Renal cortical epithelial cell (primary cell): ENCODE results near the gene SNAP25. TPM values are rescaled to one million over a fixed set of nuclear protein-coding genes. Genes with fewer than 3 reads are reported as not detected.

Experiments
- DNase-seq: peaks from one replicate; pipeline ENCODE4 v3.0.0-alpha.2; 2011; ENCODE audit warnings: low read depth
- total RNA-seq: library from RNA; depleted of rRNA; stranded (reverse); fragments of >200 nt; gene quantifications from 2 replicates; pipeline ENCODE4 v1.2.3, GENCODE V29; 2014

The SNAP25 gene
- total RNA-seq, 1 donor from 2014 or later = 0.35 TPM

DNA sequence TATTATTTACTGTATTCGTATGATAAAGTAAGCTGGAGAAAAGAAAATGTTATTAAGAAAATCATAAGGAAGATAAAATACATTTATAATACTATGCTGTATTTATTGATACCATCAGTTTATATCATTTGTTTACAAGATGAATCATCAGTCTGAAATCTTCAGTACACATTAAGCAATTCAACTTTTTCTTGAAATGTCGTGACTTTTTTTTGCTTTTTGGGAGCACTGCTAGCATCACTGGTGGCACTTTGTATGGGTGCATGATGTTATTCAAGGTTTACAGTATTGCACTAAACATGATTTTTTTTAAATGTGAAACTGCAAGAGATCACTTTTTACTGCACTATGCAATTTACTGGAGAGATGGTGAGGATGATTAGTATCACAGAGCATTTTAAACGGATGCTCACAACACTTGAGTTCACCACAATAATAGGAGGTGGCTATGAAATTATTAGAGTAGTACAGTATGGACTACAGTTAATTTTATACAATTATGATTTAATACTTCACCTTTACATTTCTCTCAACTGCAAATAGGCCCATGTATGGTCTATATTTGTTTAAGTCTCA lies 85.9 kb downstream of the SNAP25 start:
- no peak for DNase-seq

- peak; percentile 32 for DNase-seq
Measured at GRCh38 chr20:10306440-10307358, 88.1 kb downstream of the SNAP25 start.

- DNase-seq = no peak
Measured at GRCh38 chr20:10307359-10307735, 88.7 kb downstream of the SNAP25 start.

DNA sequence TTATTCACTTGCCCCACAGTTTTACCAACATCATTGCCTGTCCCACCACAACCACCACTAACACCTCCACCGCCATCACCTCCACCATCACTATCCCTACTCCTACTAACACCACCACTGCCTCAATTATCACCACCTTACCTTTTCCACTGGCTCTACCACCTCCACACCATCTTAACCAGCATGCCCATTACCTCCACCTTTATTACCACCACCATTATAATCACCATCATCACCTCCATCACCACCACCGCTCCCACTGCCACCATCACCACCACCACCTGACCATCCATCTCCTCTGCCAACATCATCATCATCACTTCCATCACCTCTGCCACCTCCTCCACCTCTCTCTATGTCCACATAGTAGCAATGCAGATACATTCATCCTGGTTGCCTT lies 90.0 kb downstream of the SNAP25 start:
- DNase-seq = no peak

- DNase-seq = peak; percentile 8
Measured at GRCh38 chr20:10309326-10309725, 90.7 kb downstream of the SNAP25 start.

DNA sequence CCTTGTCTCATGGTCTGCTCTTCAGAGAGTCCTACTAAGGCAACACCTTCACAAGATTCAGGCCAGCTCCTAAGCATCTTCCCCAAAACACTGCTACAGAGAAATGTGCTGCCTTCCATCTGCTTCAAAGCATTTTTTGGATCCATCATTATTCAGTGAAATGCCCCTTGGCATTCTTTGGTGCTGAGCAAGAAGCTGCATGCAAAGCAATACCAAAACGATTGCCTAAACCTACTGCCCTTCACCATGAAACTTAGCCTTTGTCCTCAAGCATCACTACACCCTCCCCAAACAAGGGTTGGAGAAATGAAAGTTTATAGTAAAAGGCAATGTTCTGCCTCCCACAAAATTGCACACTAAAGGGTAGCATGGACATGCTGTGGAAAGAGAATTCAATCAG lies 93.5 kb downstream of the SNAP25 start:
- no peak for DNase-seq

GRCh38 chr20:10313215-10313614 lies 94.6 kb downstream of the SNAP25 start:
- no peak for DNase-seq

DNA sequence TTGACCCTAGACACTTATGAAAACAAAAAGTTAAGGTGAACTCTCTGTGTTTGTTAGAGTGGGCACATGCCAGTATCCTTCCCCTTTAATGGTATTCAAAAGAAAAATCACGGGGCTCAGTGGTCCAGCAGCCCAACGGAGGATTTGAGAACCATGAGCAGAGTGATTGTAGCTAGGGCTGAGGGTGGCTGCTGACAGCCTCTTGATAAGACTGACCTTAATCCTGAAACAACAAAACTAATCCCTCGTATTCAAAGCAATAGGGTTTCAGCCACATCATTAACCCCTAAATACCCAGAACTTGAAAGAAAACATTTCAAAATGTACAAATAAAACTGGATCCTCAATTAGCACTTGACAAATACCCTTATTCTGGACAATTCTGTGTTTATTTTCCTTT lies 95.1 kb downstream of the SNAP25 start:
- DNase-seq = no peak

DNA sequence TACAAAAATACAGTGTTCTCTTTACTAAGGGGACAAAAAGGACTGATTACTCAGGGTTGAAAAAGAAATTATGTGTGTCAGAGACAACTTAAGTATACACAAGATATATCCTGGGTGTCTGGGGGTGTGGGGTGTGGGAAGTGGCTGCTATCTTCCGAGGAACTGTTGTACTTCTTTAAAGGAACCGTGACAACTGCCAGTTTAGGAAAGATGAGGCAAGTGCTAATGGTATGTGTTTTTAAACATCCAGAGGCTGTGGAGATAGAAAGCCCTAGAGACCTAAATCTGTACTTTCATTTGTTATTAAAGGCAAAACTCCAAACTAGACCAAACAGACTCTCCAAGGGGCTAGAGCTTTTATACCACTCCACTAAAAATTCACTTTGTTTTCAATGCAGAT lies 95.6 kb downstream of the SNAP25 start:
- no peak for DNase-seq

DNA sequence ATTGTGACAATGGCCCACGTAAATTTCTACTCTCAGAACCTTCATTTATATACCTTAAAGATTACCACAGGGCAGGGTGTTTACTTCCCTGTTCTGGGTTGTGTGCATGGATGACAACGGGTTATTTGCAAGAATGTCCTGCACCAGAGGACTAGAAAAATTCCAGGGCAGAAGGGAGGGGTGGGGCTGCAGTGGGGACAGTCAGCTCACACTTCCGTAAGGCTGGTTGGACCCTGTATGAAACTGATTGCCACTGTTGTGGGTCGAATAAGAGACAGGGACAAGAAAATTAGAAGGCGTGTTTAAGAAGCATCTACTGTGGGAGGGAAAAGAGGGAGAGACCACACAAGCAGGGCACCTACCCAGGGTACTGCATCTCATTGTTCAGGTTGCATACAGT lies 96.5 kb downstream of the SNAP25 start:
- no peak for DNase-seq

GRCh38 chr20:10316582-10316981 lies 98.0 kb downstream of the SNAP25 start:
- peak; percentile 39 for DNase-seq

- no peak for DNase-seq
Measured at GRCh38 chr20:10318291-10319024, 99.8 kb downstream of the SNAP25 start.

GRCh38 chr20:10319855-10320254 lies 101.2 kb downstream of the SNAP25 start:
- DNase-seq = no peak

- DNase-seq = no peak
Measured at GRCh38 chr20:10321138-10321717, 102.6 kb downstream of the SNAP25 start.

DNA sequence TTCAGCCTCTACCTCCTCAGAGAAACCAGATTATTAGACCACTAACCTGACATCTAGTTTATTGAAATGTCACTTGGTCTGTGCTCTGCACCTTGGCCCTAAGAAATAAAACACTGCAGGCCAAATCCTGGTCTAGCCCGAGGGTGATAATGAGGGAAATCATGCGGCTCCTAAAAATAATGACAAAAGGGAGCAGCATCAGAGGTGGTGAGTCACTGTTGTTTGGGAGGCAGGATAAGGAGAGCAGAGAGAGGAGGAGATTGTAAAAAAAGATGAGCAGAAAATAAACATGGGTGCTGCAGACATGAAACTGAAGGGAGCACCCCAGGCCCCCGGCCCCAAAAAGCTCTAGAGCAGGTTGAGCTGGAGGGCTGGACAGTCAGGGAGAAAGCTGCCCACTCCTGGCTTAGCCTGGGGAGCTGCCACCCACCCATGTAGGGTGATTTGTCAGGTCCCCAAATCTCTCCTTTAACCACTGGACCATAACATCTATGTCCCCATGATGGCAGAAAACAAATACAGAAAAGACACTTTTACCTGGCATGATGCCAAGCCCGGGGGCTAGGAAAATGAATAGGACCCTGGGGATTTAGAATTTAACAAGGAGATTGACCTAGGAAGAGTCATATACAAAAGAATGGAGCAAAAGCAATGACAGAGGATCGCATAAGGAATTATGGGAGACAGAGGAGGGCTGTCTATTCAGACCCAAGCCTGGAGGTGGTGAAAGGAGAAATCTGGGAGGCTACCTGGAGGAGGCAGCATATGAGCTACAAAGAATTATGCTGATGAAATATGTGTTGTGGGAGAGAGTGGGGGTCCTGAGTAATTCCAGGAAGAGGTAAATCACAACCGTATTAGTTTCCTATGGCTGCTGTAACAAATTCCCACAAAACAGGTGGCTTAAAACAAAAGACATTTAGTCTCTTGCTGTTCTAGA lies 103.7 kb downstream of the SNAP25 start:
- DNase-seq = no peak

DNA sequence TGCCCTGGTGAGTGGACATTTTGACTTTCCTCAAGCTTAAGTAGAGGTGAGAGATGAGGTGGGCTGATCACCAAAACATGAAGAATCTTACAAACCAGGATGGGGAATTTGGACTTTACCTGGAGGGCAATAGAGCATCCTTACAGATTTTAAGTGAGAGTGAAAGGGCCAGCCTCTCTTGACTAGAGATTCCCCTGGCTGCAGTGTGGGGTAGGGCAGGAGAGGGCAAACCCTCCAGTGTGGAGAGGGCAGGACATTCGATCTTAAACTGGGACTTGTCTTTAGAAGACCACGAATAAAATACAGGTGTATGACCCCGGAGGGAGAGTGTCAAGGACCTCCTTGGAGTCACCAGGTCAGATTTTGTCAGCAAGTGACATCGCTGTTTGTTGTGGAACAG lies 105.1 kb downstream of the SNAP25 start:
- no peak for DNase-seq

DNA sequence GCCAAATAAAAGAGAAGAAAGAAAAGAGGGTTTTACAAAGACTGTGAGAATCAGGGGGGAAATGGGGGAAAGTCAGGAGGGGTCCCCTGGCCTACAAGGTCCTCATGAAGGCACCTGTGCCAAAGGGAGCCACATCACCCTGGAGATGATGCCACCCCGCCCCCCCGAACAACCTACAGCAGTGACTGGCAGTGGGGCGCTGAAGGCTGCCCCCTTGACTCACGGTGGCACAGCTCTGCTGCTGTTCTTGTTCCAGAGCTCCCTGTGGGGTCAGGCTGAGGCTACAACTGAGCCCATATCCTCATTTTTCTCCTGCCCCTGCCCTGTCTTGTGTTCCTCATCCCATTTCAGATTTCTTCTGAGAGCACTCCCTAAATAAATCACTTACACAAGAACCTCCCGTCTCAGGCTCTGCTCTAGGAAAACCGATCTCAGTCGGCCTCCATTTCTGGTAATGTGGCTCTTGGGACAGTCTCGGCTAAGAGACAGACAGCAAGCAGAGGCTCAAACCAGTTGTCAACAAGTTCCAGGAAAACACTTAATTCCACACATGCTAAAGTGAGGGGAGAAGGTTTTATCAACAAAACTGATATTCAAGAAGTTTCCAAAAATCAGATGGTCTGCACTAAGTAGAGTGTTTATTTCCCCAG lies 105.7 kb downstream of the SNAP25 start:
- DNase-seq = no peak

DNA sequence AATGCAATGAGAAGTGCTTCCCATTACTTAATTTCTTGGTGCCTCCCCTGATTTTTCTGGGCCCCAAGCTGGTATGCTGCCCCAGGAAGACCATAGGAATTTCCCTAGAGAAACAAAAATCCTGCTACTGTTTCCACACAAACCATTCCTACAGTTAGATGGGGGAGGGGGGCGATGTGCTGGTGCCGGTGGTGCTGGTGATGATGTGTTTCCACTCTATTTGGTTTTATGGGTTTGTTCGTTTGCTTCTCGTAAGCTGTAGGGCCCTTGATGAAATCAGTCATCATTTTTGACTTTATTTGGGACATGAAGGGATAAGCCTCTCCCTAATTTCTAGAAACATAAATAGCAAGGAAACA lies 110.2 kb downstream of the SNAP25 start:
- no peak for DNase-seq

DNA sequence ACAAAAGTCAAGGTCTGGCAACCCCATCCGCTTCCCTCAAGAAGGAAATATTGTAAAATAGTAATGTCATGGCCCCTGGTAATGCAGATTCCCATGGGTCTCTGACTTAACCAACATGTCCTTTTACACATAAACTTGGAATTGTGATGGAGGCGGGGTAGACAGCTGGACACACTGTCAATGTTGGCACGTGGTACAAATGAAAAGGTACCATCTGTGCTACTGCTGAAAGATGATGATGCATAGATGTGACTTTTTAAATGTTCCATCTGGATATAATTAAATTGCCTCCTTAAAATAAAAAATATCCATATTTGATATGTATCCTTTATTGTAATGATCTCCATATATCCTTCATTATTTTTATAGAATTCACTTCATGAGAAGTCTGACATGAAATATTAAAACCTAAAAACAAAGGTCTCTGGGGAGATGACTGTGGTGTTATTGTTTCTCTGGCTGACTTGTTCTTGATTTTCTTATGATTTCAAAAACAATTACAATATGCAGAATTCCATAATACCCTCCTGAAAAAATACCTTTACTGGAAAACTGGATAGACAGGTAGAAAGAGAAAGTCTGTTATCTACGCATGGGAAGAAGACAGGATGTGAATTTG lies 110.9 kb downstream of the SNAP25 start:
- DNase-seq = no peak

GRCh38 chr20:10330071-10330470 lies 111.4 kb downstream of the SNAP25 start:
- no peak for DNase-seq
